Measurements from ENCODE around the gene DEAF1.

- no peak for TF ChIP-seq CTCF (conservative IDR thresholded peaks at IDR 0.05; ENCODE audit: low read depth in 2 of 2)
- TF ChIP-seq STAT1 (IDR thresholded peaks at IDR 0.05; ENCODE audit: unreplicated experiment) = no peak
- TF ChIP-seq POLR2AphosphoS5 (IDR thresholded peaks at IDR 0.05; ENCODE audit: low read depth) = no peak
- no peak for TF ChIP-seq EZH2 (IDR thresholded peaks at IDR 0.05; ENCODE audit: low read depth, unreplicated experiment)
- TF ChIP-seq EZH2phosphoT487 (IDR thresholded peaks at IDR 0.05; ENCODE audit: unreplicated experiment) = no peak
- TF ChIP-seq ZNF331 (CRISPR knock-in tag; IDR thresholded peaks at IDR 0.05; ENCODE audit: low read depth) = no peak
Measured at GRCh38 chr11:610146-610801, 84.7 kb downstream of the DEAF1 start.

All from GM23338 (cell line).